HFF-Myc (cell line): ENCODE results near the gene PRKCB.

Source experiments
- DNase-seq: peaks from one replicate; pipeline ENCODE4 v3.0.0-alpha.2; 2011; ENCODE audit warnings: low read depth; ENCODE audit errors: extremely low read depth
- H3K4me3 ChIP-seq: replicated peaks from 2 replicates; pipeline ENCODE4 v1.5.1; 2011; ENCODE audit warnings: low read depth, mild to moderate bottlenecking, control low read depth, low read length
- CTCF ChIP-seq: IDR thresholded peaks from 2 replicates; pipeline ENCODE4 v1.5.1; 2012; ENCODE audit warnings: mild to moderate bottlenecking, low read depth, low read length, control low read depth; ENCODE audit errors: missing control alignments

Gene PRKCB

GRCh38 chr16:24036038-24036543, 200.3 kb downstream of the PRKCB start:
- no peak for DNase-seq
- no peak overlapping the region for H3K4me3 ChIP-seq
- TF ChIP-seq CTCF: no peak

- peak; percentile 9 for DNase-seq
- TF ChIP-seq CTCF: peak; percentile 55
- no peak overlapping the region for H3K4me3 ChIP-seq
Measured at GRCh38 chr16:24036614-24037013, 200.8 kb downstream of the PRKCB start.

GRCh38 chr16:24037335-24037734, 201.6 kb downstream of the PRKCB start:
- no peak for DNase-seq
- no peak for TF ChIP-seq CTCF
- H3K4me3 ChIP-seq: no peak overlapping the region

- no peak overlapping the region for H3K4me3 ChIP-seq
- peak; percentile 80 for TF ChIP-seq CTCF
- peak; percentile 27 for DNase-seq
Measured at GRCh38 chr16:24041834-24042631, 206.2 kb downstream of the PRKCB start.

- H3K4me3 ChIP-seq: no peak overlapping the region
- no peak for TF ChIP-seq CTCF
- no peak for DNase-seq
Measured at GRCh38 chr16:24044467-24044866, 208.7 kb downstream of the PRKCB start.

GRCh38 chr16:24045641-24046040, 209.9 kb downstream of the PRKCB start:
- H3K4me3 ChIP-seq: no peak overlapping the region
- no peak for TF ChIP-seq CTCF
- DNase-seq: no peak
